GM18951 (cell line): Measurements from ENCODE around the gene CYP8B1.
"Not testable (repeated sequence)": the region's sequence is repeated elsewhere in the genome, so short reads cannot be mapped to it uniquely, and the experiment has no call there.

Experiments used
- POLR2A ChIP-seq: IDR thresholded peaks from 4 replicates; pipeline ENCODE4 v1.6.1; 2011; ENCODE audit warnings: mild to moderate bottlenecking; ENCODE audit not compliant: insufficient read length, insufficient read depth; ENCODE audit errors: extremely low read depth
- in situ Hi-C: fragments of 300-500 bp; cut with MboI; formaldehyde crosslinking; loops from one replicate; pipeline ENCODE4 v1.12.0; 2022; ENCODE audit warnings: low sequenced_read_pairs, mixed read lengths, inconsistent platforms; ENCODE audit not compliant: unreplicated experiment

The CYP8B1 gene

GRCh38 chr3:42898896-42899675, 23.4 kb upstream of the CYP8B1 start:
- in situ Hi-C loops: no loop called here
- no peak for TF ChIP-seq POLR2A

DNA sequence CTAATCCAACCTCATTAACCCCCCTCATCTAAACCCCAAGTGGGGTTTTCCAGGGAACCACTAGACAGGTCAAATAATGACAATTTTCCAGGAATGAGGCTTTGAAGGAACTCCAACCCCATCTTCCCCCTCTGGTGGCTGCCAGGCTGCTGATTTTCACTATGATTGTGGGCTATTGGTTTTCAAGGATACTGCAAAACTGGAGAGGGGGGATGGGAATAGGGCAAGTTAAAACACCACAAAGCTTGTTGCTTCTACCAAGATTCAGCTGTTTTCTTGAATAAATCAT, 19.8 kb upstream of the CYP8B1 start:
- in situ Hi-C loops: no loop called here
- TF ChIP-seq POLR2A: no peak

DNA sequence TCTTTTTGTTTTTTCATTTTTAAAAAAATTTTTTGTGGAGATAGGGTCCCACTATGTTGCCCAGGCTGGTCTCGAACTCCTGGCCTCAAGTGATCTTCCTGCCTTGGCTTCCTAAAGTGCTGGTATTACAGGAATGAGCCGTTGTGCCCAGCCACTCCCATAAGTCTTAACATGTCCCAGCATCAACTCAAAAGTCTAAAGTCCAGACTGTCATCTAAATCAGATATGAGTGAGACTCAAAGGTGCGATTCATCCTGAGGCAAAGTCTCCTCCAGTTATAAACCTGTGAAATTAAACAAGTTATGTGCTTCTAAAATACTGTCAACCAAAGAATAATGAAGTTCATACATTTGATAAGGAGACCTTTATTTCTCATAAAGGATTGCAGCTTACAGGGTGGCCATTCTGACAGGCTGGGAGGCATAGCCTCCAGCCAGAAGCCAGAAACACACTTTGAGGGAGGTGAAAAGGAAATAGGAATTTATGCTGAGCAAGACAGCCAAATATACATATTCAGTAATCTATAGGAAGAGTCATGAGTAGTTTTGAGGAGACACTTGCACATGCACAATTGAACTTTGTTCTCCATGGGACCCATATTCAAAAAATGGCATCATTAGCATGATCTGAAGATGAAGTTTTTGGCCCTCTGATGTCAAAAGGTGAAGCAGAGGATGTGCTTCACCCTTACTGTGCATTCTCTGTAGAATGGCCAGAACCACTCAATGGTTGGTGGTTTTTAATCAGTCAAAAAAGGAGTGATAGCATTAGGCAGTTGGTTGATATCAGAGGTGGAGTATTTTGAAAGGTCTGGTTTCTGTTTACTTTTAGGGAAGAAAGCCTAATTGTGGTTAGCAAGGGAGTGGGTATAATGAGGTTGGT, 19.3 kb upstream of the CYP8B1 start:
- no peak for TF ChIP-seq POLR2A
- in situ Hi-C loops: no loop called here

GRCh38 chr3:42892807-42893206, 17.1 kb upstream of the CYP8B1 start:
- no peak for TF ChIP-seq POLR2A
- in situ Hi-C loops: no loop called here

DNA sequence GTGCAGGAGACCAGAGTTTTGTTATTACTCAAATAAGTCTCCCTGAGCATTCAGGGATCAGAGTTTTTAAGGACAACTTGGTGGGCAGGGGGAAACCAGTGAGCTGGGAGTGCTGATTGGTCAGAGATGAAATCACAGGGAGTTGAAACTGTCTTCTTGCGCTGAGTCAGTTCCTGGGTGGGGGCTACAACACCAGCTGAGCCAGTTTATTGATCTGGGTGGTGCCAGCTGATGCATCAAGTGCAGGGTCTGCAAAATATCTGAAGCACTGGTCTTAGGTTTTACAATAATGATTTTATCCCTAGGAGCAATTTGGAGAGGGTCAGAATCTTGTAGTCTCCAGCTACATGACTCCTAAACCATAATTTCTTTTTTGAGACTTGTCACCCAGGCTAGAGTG, 16.5 kb upstream of the CYP8B1 start:
- in situ Hi-C loops: no loop called here
- TF ChIP-seq POLR2A: no peak

GRCh38 chr3:42891042-42891441, 15.4 kb upstream of the CYP8B1 start:
- no peak for TF ChIP-seq POLR2A
- in situ Hi-C loops: no loop called here

DNA sequence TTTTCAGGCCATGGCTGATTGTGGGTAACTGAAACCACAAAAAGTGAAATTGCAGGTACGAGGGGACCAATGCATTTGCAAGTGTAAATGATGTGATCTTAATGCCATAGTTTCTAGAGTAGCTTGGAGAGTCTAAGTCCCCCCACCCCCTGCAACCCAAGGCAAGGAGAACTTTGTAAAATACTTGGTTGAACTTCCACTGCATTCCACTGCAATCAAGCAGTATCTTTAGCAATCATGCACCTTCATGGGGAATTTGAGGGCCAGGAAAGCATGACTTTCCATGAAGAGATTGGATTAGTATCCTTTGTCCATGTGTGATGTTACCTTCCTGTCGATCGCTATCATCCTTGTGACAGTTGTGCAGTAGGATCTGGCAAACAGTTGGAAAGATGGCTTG, 11.4 kb upstream of the CYP8B1 start:
- TF ChIP-seq POLR2A: no peak
- in situ Hi-C loops: no loop called here

- no peak for TF ChIP-seq POLR2A
- in situ Hi-C loops: no loop called here
Observed at GRCh38 chr3:42886294-42886822, 10.7 kb upstream of the CYP8B1 start.

DNA sequence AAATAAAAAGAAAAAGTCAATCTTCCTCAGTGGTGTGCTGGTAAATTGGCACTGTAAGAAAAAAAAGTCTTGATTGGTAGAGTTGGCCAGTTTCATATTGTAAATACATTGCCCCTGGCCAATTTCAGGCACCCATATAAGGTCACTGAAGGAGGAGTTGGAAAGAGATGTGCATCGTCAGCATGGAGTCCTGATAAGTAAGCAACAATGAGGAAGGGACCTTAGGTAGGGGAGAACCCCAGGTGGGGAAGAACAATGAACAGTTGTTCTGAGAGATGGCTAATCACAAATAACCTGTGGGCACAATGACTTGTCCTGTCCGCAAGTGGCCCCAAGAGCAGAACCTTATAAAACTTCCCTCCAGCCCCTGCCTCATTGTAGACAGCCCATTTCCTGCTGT, 8.6 kb upstream of the CYP8B1 start:
- in situ Hi-C loops: no loop called here
- TF ChIP-seq POLR2A: no peak

DNA sequence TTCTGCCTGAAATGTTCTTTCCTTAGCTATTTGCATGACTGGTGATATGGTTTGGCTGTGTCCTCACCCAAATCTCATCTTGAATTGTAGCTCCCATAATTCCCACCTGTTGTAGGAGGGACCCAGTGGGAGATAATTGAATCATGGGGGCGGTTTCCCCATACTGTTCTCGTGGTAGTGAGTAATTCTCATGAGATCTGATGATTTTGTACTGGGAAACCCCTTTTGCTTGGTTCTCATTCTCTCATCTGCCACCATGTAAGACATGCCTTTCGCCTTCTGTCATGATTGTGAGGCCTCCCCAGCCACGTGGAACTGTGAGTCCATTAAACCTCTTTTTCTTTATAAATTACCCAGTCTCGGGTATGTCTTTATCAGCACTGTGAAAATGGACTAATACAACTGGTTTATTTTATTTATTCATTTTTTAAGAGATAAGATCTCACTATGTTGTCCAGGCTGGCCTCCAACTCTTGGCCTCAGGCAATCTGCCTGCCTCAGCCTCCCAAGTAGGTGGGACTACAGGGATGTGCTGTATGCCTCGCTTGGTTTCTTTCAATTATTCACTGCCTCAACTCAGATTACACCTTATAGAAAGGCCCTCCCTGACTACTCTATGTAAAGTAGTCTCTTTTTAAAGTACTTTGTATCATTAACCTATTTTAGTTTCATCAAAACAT, 7.7 kb upstream of the CYP8B1 start:
- in situ Hi-C loops: not testable (repeated sequence)

DNA sequence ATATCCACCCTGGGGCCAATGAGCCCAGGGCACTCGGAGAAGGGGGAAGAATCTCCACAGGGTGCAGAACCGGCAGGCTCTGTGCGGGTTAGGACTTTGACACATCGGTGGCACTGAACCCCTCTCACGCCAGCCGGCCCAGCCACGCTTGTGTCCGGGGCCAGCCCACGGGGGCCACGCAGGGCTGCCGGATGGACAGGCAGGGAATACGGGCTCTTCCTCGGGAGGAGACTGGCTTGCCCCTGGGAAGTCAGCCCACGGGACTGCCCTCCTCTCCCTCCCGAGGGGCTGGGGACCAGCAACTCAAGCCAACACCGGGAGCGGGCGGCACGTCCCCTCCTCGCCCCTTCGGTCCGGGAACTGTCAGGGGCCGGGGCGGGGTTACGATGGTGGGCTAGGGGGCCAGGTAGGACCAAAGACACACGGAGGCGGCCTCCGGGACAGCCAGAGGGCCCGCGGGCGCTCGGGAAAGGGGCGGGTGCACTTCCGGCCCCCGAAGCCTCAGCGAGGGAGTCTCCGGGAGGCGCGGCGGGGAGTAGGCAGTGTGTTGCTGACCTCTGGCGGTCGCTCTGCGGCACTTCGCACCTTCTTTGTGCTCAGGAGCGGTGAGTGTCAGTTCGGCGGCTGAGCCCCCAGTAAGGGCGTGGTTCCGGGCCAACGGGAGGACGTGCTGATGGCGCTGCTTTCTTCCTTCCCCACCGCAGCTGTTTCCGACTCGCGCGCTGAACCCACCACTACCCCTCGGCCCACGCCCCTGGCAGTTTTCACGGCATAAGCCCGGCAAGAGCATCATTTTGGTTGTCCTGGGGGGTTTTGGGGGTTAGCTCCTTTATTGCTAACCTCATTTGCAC, 5.1 kb upstream of the CYP8B1 start:
- in situ Hi-C loops: no loop called here
- TF ChIP-seq POLR2A: peak; percentile 47

- in situ Hi-C loops: no loop called here
- TF ChIP-seq POLR2A: no peak
Observed at GRCh38 chr3:42880183-42880582, 4.5 kb upstream of the CYP8B1 start.
